ENCODE measurements around the gene TNS3. TPM values are rescaled to one million over a fixed set of nuclear protein-coding genes. Genes with fewer than 3 reads are reported as not detected.

The TNS3 gene
- total RNA-seq, 2 donors from 2014 or later = 2.3 to 2.6 TPM

DNA sequence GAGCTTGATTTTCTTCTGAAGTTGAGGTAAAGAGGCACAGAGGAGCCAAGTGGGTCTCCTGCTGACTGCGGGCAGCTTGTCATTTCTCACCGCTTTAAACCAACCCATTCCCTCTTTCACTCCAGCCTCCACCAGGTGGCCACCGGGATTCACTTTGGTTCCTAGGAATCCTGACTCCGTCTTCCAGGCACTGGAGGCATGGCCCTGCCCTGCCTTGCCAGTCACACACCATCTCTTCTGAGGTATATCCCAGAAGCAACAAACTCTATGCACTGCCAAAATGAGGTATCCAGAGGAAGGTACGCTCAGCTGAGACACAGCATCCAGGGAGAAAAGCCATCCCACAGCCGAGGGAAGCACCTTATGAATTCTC, 280.8 kb downstream of the TNS3 start:
- ATAC-seq = no peak
- H3K27me3 Mint-ChIP-seq = no peaks in the 10 kb centered on the region
- no peak for DNase-seq
- no peak overlapping the region for H3K4me3 Mint-ChIP-seq
- no peaks in the 10 kb centered on the region for H3K36me3 Mint-ChIP-seq (ENCODE audit: low read depth)
- H3K27ac Mint-ChIP-seq = no peak overlapping the region
- no peaks in the 10 kb centered on the region for H3K4me1 Mint-ChIP-seq
- H3K9me3 ChIP-seq (ENCODE audit: control insufficient read depth, low read length, poor library complexity, severe bottlenecking) = no peaks in the 10 kb centered on the region

DNA sequence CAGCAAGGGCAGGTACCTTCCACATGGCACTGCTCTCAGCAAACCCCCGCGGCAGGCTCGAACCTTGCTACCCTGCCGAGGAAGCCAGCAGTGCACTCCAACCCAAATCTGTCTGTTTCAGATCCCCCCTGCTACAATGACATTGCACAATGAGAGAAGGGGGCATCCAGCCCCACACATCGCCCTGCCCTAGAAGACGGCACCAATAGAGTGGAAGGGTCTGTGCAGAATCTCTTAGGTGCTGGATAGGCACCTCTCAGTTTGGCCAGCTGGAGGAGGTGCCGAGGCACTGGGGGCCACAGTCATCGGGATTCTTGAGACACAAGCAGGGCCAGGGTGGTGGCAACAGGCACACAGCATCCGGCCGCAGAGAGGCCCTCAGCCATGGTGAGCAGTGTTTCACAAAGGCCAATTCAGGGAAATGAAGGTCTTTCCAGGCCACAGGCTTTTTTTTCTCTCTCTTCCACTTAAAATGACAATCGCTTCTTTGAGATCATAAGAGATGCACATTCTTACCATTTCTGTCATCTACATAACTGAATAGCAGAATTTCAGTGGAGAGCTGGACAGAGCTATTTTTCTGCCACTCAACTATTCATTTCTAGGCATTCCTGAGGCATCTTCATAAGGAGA, 281.3 kb downstream of the TNS3 start:
- H3K4me3 Mint-ChIP-seq = no peak overlapping the region
- no peaks in the 10 kb centered on the region for H3K27me3 Mint-ChIP-seq
- H3K4me1 Mint-ChIP-seq = no peaks in the 10 kb centered on the region
- H3K27ac Mint-ChIP-seq = no peak overlapping the region
- DNase-seq (no peak), ATAC-seq (no peak)
- H3K36me3 Mint-ChIP-seq (ENCODE audit: low read depth) = no peaks in the 10 kb centered on the region
- H3K9me3 ChIP-seq (ENCODE audit: control insufficient read depth, low read length, poor library complexity, severe bottlenecking) = no peaks in the 10 kb centered on the region

DNA sequence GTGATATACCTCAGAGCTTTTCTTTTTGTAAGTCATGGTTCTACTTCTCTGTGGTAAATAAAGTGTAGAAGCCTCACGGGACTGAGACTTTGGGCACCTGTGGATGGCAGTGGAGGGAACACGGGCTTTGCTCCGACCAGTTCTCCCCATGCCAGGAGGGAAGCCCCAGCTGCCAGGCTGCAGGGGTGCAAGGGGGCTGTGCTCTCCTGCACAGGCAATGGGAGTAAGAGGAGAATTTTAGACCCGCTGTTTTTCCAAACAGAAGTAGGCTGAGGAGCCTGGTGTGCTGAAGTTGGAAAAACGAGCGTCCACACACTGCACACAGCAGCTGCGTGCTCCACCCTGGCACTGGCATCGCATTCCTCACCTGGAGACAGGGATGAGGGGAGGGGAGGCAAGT, 282.4 kb downstream of the TNS3 start:
- Mint-ChIP-seq H3K4me1 (no peaks in the 10 kb centered on the region), H3K27ac (no peak overlapping the region), H3K27me3 (no peaks in the 10 kb centered on the region), H3K36me3 (ENCODE audit: low read depth) (no peaks in the 10 kb centered on the region), H3K4me3 (no peak overlapping the region)
- H3K9me3 ChIP-seq (ENCODE audit: control insufficient read depth, low read length, poor library complexity, severe bottlenecking) = no peaks in the 10 kb centered on the region
- DNase-seq (no peak), ATAC-seq (no peak)

DNA sequence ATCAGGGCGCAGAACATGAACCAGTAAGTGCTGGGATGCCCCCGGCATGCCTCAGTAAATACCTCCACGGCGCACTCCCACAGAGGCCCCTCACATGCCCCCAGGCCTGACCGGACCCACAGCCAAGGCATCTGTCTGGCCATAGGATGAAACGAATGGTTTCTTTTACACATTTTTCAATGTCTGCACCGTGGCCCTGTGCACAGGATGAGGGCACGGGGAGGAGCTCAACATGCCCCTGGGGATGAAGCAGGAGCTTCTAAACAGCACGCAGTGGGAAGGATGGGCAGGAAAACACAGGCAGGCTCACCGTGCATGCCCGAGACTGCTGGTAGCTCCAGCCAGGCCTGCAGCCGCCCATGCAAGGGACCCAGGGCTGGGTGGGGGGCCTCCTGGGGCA, 283.3 kb downstream of the TNS3 start:
- no peak for DNase-seq
- H3K9me3 ChIP-seq (ENCODE audit: control insufficient read depth, low read length, poor library complexity, severe bottlenecking) = no peaks in the 10 kb centered on the region
- Mint-ChIP-seq H3K27me3 (no peaks in the 10 kb centered on the region), H3K36me3 (ENCODE audit: low read depth) (no peaks in the 10 kb centered on the region), H3K27ac (no peak overlapping the region), H3K4me1 (no peaks in the 10 kb centered on the region), H3K4me3 (no peak overlapping the region)
- no peak for ATAC-seq

DNA sequence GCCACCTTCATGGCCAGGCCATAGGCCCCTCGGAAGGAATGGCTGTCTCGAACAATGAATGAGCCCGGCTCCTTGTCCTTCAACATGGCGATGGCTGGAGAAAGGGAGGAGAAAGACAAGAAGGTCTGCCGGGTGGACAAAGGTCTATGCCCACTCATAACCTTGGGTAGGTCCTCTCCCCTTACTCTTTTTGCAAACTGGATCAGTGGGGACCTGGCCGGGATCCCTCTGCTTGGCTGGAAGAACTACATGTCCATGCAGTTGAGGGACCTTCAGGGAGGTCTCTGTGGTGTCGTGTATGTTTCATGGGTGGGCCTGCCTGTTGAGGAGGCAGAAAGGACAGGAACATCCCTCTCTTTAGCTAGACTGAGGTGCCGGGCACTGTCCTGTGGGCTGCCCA, 284.8 kb downstream of the TNS3 start:
- ATAC-seq (no peak), DNase-seq (no peak)
- no peaks in the 10 kb centered on the region for H3K27me3 Mint-ChIP-seq
- no peaks in the 10 kb centered on the region for H3K4me1 Mint-ChIP-seq
- no peaks in the 10 kb centered on the region for H3K9me3 ChIP-seq (ENCODE audit: control insufficient read depth, low read length, poor library complexity, severe bottlenecking)
- no peak overlapping the region for H3K27ac Mint-ChIP-seq
- no peaks in the 10 kb centered on the region for H3K36me3 Mint-ChIP-seq (ENCODE audit: low read depth)
- H3K4me3 Mint-ChIP-seq = no peak overlapping the region

DNA sequence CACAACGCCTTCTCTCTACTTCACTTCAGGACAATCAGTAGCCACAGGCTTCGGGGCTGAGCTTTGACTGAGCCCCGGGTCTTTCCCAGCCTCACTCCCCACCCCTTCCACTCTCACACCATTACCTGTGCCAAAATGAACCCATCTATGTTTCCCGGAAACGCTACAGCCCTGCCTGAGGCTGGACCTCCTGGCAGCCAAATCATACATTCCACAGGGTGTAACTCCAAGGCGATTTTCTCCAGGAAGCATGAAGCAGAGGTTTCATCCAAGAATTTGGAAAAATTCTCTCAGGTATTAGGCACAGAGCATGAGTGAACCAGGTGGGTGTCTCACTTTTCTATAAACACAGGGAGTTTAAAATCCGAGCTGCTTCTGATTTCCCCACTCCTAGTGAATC, 286.3 kb downstream of the TNS3 start:
- DNase-seq (no peak), ATAC-seq (no peak)
- no peaks in the 10 kb centered on the region for H3K27me3 Mint-ChIP-seq
- H3K9me3 ChIP-seq (ENCODE audit: control insufficient read depth, low read length, poor library complexity, severe bottlenecking) = no peaks in the 10 kb centered on the region
- H3K4me3 Mint-ChIP-seq = no peak overlapping the region
- no peak overlapping the region for H3K27ac Mint-ChIP-seq
- no peaks in the 10 kb centered on the region for H3K36me3 Mint-ChIP-seq (ENCODE audit: low read depth)
- no peaks in the 10 kb centered on the region for H3K4me1 Mint-ChIP-seq

DNA sequence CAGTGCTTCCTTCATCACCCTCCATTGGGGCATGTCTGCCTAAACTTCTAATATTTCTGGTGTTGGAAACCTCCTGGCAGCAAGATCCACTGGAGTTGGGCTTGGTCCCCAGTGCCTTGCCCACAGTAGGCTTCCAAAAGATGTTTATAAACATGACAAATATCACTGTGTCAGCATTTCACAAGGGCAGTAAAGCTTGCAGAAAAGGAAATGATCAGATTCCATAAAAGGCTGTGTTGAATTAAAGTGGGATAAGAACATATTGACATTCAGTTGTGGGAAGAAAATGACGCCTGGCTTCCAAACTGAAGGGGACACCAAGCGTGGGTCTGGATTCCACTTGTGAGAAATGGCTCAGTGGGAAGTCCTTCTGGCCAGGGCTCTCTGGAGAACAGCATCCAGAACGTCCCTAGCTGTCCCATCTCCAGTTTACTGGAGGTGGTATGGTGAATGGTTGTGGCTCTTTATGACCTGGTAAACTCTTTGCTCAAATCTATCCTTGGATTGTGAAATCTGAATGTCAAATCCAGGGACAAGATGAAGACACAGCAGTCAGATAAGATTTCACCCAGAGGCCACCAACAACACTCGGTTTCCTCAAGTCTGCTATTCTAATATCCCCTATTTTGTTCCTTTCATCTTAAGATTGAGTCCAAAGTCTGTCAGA, 287.2 kb downstream of the TNS3 start:
- Mint-ChIP-seq H3K36me3 (ENCODE audit: low read depth) (no peaks in the 10 kb centered on the region), H3K27ac (no peak overlapping the region), H3K27me3 (no peaks in the 10 kb centered on the region), H3K4me1 (no peaks in the 10 kb centered on the region), H3K4me3 (no peak overlapping the region)
- ATAC-seq (no peak), DNase-seq (no peak)
- no peaks in the 10 kb centered on the region for H3K9me3 ChIP-seq (ENCODE audit: control insufficient read depth, low read length, poor library complexity, severe bottlenecking)

DNA sequence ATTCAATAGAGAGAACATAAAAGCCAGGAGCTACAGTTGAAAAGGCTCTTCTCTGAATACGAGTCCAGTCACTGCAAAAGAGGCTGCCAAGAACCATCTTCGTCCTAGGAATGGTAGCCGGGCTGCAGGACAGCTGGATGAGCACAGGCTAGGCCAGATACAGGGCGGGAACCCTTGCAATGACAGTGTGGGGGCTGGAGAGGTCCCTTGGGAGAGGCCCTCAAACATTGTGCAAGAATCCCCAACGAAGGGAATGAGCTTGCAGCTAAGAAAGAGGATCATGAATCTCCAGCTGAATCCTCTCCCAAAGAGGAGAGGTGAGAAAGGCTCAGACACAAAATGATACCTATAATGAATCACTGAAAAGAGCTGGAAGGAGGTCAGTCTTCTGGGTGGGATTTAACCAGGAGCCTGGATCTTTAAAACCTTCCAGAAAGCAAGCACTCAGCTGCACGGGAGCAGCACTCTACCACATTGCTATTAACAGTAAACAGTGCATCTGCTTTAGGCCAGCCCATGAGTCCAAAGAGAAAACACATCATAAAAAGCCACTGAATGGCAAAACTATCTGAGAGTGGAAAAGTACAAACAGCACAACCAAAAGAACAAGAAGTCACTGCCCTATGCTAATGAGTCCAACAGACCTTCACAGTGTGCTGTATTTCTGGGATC, 287.9 kb downstream of the TNS3 start:
- DNase-seq (no peak), ATAC-seq (no peak)
- no peaks in the 10 kb centered on the region for H3K27me3 Mint-ChIP-seq
- H3K4me3 Mint-ChIP-seq = no peak overlapping the region
- H3K36me3 Mint-ChIP-seq (ENCODE audit: low read depth) = no peaks in the 10 kb centered on the region
- H3K4me1 Mint-ChIP-seq = no peaks in the 10 kb centered on the region
- H3K9me3 ChIP-seq (ENCODE audit: control insufficient read depth, low read length, poor library complexity, severe bottlenecking) = no peaks in the 10 kb centered on the region
- H3K27ac Mint-ChIP-seq = no peak overlapping the region

DNA sequence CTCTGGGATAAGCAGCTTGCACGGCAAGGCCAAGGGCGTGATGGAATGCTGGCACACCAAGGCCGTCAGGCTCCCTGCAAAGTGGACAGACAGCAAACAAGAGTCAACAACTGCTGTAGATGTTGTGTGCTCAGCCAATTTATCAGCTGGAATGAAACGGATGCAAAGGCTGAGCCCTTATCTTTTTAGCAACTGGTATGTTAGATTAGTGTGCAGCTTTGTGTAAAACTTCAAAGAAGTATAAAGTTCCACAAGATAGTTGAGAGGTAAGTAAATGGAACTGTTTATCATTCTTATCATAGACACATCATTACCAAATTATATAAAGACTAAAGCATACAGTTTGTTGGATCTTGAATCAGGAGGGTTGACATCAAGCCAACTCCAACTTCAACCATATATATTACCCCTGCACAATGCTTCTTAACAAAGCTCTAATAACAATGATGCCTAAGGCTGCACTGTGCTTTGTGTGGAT, 289.0 kb downstream of the TNS3 start:
- DNase-seq (no peak), ATAC-seq (no peak)
- no peaks in the 10 kb centered on the region for H3K27me3 Mint-ChIP-seq
- no peaks in the 10 kb centered on the region for H3K9me3 ChIP-seq (ENCODE audit: control insufficient read depth, low read length, poor library complexity, severe bottlenecking)
- no peak overlapping the region for H3K27ac Mint-ChIP-seq
- H3K4me3 Mint-ChIP-seq = no peak overlapping the region
- H3K4me1 Mint-ChIP-seq = no peaks in the 10 kb centered on the region
- H3K36me3 Mint-ChIP-seq (ENCODE audit: low read depth) = no peaks in the 10 kb centered on the region

DNA sequence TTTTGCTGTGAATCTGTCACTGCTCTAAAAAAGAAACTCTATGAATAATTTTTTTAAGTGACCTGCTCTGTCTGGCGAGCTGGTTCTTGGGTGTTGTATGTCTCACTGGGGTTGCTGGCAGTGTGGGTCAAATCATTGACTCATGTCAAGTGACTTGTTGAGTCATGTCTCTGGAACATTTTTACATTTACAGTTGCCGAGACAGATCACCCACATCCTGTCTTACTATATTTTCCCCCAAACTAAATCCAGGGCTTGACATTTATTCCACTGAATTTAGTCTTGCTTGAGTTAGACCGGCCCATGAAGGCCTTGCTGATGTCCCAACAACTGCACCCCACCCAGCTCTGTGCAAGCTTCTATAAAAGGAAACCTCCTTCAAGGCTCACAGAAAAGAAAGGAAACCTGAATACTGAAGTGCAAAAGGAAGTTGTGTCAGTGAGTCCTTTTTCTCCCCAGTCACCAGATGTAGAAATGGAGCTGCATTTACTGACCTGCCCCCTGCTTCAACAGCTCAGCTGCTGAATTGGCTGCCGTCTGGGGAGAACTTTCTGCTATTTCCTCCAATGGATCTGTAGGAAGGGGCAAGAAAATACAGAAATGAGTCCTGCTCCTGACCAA, 290.3 kb downstream of the TNS3 start:
- ATAC-seq (peak; percentile 36), DNase-seq (no peak)
- H3K27me3 Mint-ChIP-seq = no peaks in the 10 kb centered on the region
- no peaks in the 10 kb centered on the region for H3K9me3 ChIP-seq (ENCODE audit: control insufficient read depth, low read length, poor library complexity, severe bottlenecking)
- no peaks in the 10 kb centered on the region for H3K4me1 Mint-ChIP-seq
- no peaks in the 10 kb centered on the region for H3K36me3 Mint-ChIP-seq (ENCODE audit: low read depth)
- no peak overlapping the region for H3K27ac Mint-ChIP-seq
- H3K4me3 Mint-ChIP-seq = no peak overlapping the region

DNA sequence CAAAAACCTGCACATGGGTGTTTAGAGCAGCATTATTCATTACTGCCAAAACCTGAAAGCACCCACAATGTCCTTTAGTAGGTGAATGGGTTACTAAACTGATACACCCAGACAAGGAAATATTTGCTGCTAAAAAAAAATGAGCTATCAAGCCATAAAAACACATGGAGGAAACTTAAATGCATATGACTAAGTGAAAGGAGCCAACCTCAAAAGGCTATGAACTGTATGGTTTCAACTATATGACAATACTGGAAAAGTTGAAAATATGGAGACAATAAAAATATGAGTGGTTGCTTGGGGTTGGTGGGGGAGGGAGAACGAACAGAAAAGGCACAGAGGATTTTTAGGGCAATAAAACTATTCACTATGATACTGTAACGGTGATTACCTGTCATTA, 291.0 kb downstream of the TNS3 start:
- no peaks in the 10 kb centered on the region for H3K4me1 Mint-ChIP-seq
- no peak overlapping the region for H3K4me3 Mint-ChIP-seq
- no peaks in the 10 kb centered on the region for H3K27me3 Mint-ChIP-seq
- ATAC-seq (no peak), DNase-seq (no peak)
- H3K36me3 Mint-ChIP-seq (ENCODE audit: low read depth) = no peaks in the 10 kb centered on the region
- no peak overlapping the region for H3K27ac Mint-ChIP-seq
- no peaks in the 10 kb centered on the region for H3K9me3 ChIP-seq (ENCODE audit: control insufficient read depth, low read length, poor library complexity, severe bottlenecking)

DNA sequence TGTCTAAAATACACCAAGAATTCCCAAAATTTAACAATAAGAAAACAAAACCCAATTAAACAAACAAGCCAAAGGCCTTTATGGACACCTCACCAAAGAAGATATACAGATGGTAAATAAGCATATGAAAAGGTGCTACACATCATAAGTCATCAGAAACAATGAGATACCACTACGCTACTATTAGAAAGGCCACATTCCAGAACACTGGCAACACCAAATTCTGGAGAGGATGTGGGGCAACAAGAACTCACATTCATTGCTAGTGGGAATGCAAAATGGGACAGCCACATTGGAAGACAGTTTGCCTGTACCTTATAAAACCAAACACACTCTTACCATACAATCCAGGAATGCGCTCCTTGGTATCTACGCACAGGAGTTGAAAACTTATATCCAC, 291.4 kb downstream of the TNS3 start:
- Mint-ChIP-seq H3K27ac (no peak overlapping the region), H3K27me3 (no peaks in the 10 kb centered on the region), H3K36me3 (ENCODE audit: low read depth) (no peaks in the 10 kb centered on the region), H3K4me1 (no peaks in the 10 kb centered on the region), H3K4me3 (no peak overlapping the region)
- H3K9me3 ChIP-seq (ENCODE audit: control insufficient read depth, low read length, poor library complexity, severe bottlenecking) = no peaks in the 10 kb centered on the region
- ATAC-seq = no peak
- no peak for DNase-seq

DNA sequence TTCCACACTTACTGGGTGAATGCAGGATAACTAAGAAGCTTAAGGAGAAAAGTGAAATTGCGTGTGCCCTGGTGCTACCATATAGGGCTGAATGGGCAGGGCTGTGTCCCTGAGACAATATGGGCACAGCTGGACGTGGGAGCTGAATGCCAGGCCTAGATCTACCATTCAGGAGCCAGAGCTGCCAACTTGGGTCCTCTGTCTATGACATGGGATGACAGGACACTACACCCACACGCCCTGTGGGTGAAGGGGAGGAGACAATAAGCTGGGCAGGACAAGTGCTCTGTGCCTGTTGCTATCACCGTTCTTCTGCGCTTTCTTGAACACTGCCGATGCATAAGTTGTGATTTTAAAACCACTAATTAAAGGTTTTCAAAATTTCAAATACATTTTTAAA, 293.9 kb downstream of the TNS3 start:
- no peaks in the 10 kb centered on the region for H3K9me3 ChIP-seq (ENCODE audit: control insufficient read depth, low read length, poor library complexity, severe bottlenecking)
- ATAC-seq = no peak
- DNase-seq = no peak
- no peaks in the 10 kb centered on the region for H3K27me3 Mint-ChIP-seq
- H3K4me1 Mint-ChIP-seq = no peaks in the 10 kb centered on the region
- no peak overlapping the region for H3K4me3 Mint-ChIP-seq
- no peak overlapping the region for H3K27ac Mint-ChIP-seq
- H3K36me3 Mint-ChIP-seq (ENCODE audit: low read depth) = no peaks in the 10 kb centered on the region

Measured in T-helper 17 cell (primary cell).